Activated CD4-positive, alpha-beta memory T cell treated with anti-CD3 and anti-CD28 coated beads for 36 hours (primary cell): ENCODE data around the gene GLIS1. TPM values are rescaled to one million over a fixed set of nuclear protein-coding genes. Genes with fewer than 3 reads are reported as not detected.

Experiments used
- CTCF ChIA-PET: fragments of 350-600 bp; sonication (Branson Sonifier 250); formaldehyde crosslinking; loops from one replicate; lab custom pipeline; 2021; ENCODE audit warnings: antibody characterized with exemption, inconsistent platforms; lab: Charles Lee
- POLR2A ChIA-PET: fragments of 350-600 bp; sonication (Branson Sonifier 250); formaldehyde crosslinking; loops from one replicate; lab custom pipeline; 2021; ENCODE audit warnings: antibody characterized with exemption; lab: Charles Lee
- DNase-seq: peaks from one replicate; pipeline ENCODE4 v3.0.0-alpha.2; 2020
- H3K27ac Mint-ChIP-seq: one replicate; pipeline ENCODE4 v1.8.0; 2021; ENCODE audit warnings: mixed read lengths
- H3K27me3 Mint-ChIP-seq: one replicate; pipeline ENCODE4 v1.8.0; 2021; ENCODE audit warnings: mixed read lengths
- H3K36me3 Mint-ChIP-seq: one replicate; pipeline ENCODE4 v1.8.0; 2021; ENCODE audit warnings: mixed read lengths
- H3K4me1 Mint-ChIP-seq: one replicate; pipeline ENCODE4 v1.8.0; 2021; ENCODE audit warnings: low read depth, mixed read lengths
- H3K4me3 Mint-ChIP-seq: one replicate; pipeline ENCODE4 v1.8.0; 2021; ENCODE audit warnings: mild to moderate bottlenecking, mixed read lengths
- H3K9me3 Mint-ChIP-seq: one replicate; pipeline ENCODE4 v1.8.0; 2021; ENCODE audit warnings: mixed read lengths
- intact Hi-C: fragments of 100-400 bp; cut with micrococcal nuclease; formaldehyde crosslinking; loops from one replicate; pipeline ENCODE4 v1.15.1; 2023
- total RNA-seq, 2 experiments: library from RNA; stranded (reverse); gene quantifications; one replicate each; pipeline ENCODE4 v1.2.3, GENCODE V29; 2021

Gene GLIS1
- total RNA-seq, 2 experiments from 2014 or later, result not detected

DNA sequence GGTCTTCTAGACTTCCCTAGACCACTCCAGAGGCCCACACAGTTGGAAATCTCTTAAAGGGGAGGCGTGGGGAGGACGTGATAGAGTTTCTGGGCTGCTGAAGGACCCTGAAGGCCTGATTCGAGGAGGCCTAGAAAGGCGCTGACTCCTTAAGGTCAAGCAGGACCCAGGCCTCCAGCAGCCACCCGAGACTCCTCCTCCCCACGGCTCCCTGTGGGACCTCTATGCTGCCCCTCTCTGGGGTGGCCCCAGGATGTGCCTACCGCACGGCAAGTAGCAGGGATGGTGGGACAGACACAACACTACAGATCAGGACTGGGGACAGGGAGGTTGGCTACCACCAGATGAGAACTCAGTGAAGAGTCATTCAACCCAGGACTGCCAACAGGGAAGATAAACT lies 77.5 kb downstream of the GLIS1 start:
- intact Hi-C loops, result no loop called here
- Mint-ChIP-seq H3K36me3 (no peaks in the 10 kb centered on the region), H3K9me3 (no peaks in the 10 kb centered on the region), H3K4me3 (no peak overlapping the region), H3K27ac (no peak overlapping the region), H3K27me3 (peaks cover 3% of the 10 kb centered on the region), H3K4me1 (no peaks in the 10 kb centered on the region)
- ChIA-PET POLR2A (no interaction called here), CTCF (no interaction called here)
- DNase-seq, result no peak

DNA sequence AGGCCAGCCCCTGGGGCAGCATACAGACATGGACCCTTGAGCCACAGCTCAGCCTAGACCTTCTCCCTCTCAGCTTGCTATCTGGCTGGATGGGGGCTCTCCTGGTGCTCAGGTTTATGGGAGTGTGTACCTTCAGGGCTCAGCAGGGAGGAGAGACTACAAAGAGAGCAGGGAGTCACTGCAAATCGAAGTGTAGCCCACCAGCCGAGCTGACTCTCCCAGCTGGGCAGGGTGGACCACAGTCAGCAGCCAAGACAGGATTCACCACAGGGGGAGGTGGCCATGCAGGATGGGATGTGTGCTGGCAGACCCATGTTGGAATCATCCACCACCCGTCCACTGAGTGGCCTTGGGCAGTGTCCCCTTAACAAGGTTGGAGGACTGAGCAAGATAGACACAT lies 78.3 kb downstream of the GLIS1 start:
- Mint-ChIP-seq H3K4me1 (no peaks in the 10 kb centered on the region), H3K4me3 (no peak overlapping the region), H3K9me3 (no peaks in the 10 kb centered on the region), H3K27me3 (peaks cover 3% of the 10 kb centered on the region), H3K27ac (no peak overlapping the region), H3K36me3 (no peaks in the 10 kb centered on the region)
- CTCF ChIA-PET, result interaction anchor here (0.6 kb wide), 1 partner anchor 165 kb away, joined by 3 read pairs; no protein-coding TSS in a partner anchor
- DNase-seq, result no peak
- intact Hi-C loops, result no loop called here
- POLR2A ChIA-PET, result no interaction called here

DNA sequence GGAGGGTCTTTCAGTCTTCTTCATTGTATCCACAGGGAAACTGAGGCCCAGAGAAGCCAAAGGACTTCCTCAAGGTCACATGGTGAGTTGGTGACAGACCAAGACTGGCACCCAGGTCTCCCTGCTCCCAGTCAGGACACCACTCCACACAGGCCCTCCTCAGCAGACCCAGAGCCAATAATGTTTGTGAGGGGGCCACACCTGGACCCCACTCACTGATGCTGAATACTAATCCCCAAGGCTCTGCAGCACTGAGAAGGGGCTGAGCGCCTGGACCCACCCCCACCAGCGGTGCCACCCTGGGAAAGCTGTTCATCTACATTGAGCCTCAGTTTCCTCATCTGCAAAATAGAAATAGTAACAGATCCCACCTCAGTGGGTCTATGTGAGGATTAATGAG lies 79.5 kb downstream of the GLIS1 start:
- H3K4me3 Mint-ChIP-seq, result no peak overlapping the region
- POLR2A ChIA-PET, result no interaction called here
- no peaks in the 10 kb centered on the region for H3K4me1 Mint-ChIP-seq
- no peaks in the 10 kb centered on the region for H3K36me3 Mint-ChIP-seq
- H3K27me3 Mint-ChIP-seq, result peaks cover 3% of the 10 kb centered on the region
- CTCF ChIA-PET, result no interaction called here
- intact Hi-C loops, result no loop called here
- no peak overlapping the region for H3K27ac Mint-ChIP-seq
- H3K9me3 Mint-ChIP-seq, result no peaks in the 10 kb centered on the region
- DNase-seq, result no peak

- ChIA-PET POLR2A (no interaction called here), CTCF (no interaction called here)
- Mint-ChIP-seq H3K9me3 (no peaks in the 10 kb centered on the region), H3K4me3 (no peak overlapping the region), H3K36me3 (no peaks in the 10 kb centered on the region), H3K27me3 (peaks cover 3% of the 10 kb centered on the region), H3K27ac (no peak overlapping the region), H3K4me1 (no peaks in the 10 kb centered on the region)
- intact Hi-C loops, result no loop called here
- no peak for DNase-seq
Measured at GRCh38 chr1:53658489-53659230, 80.3 kb downstream of the GLIS1 start.

DNA sequence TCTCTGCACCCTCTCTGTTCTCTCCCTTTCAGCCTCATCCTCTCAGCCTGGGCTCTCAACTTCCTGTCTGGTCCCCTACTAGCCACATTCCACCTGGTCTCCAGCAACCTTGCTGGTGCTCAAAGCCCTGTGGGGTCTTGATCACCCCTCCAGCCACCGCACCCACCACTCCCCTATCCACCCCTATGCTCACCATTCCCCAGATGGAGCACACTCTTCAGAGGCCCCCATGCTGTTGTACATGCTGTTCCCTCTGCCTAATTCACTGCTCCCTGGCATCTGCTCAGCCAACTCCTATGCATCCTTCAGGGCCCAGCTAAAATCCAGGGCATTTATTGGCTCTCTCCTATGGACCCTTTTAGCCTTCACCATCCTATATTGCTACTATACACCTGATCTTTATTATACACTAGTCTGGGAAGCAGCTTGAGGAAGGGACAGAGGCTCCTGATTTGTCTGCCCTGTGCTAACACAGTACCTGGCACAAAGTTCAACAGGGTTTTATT lies 81.0 kb downstream of the GLIS1 start:
- Mint-ChIP-seq H3K4me1 (no peaks in the 10 kb centered on the region), H3K27me3 (peaks cover 3% of the 10 kb centered on the region), H3K4me3 (no peak overlapping the region), H3K27ac (no peak overlapping the region), H3K36me3 (no peaks in the 10 kb centered on the region), H3K9me3 (no peaks in the 10 kb centered on the region)
- DNase-seq, result no peak
- ChIA-PET POLR2A (no interaction called here), CTCF (no interaction called here)
- intact Hi-C loops, result no loop called here

- intact Hi-C loops, result no loop called here
- H3K27me3 Mint-ChIP-seq, result peaks cover 3% of the 10 kb centered on the region
- H3K4me1 Mint-ChIP-seq, result no peaks in the 10 kb centered on the region
- no peak overlapping the region for H3K4me3 Mint-ChIP-seq
- DNase-seq, result no peak
- no peak overlapping the region for H3K27ac Mint-ChIP-seq
- H3K9me3 Mint-ChIP-seq, result no peaks in the 10 kb centered on the region
- POLR2A ChIA-PET, result no interaction called here
- H3K36me3 Mint-ChIP-seq, result no peaks in the 10 kb centered on the region
- CTCF ChIA-PET, result no interaction called here
Measured at GRCh38 chr1:53657531-53657805, 81.5 kb downstream of the GLIS1 start.

- ChIA-PET CTCF (no interaction called here), POLR2A (no interaction called here)
- Mint-ChIP-seq H3K9me3 (no peaks in the 10 kb centered on the region), H3K27me3 (peaks cover 3% of the 10 kb centered on the region), H3K4me3 (no peak overlapping the region), H3K36me3 (no peaks in the 10 kb centered on the region), H3K4me1 (no peaks in the 10 kb centered on the region), H3K27ac (no peak overlapping the region)
- intact Hi-C loops, result no loop called here
- no peak for DNase-seq
Measured at GRCh38 chr1:53656747-53657530, 82.0 kb downstream of the GLIS1 start.

DNA sequence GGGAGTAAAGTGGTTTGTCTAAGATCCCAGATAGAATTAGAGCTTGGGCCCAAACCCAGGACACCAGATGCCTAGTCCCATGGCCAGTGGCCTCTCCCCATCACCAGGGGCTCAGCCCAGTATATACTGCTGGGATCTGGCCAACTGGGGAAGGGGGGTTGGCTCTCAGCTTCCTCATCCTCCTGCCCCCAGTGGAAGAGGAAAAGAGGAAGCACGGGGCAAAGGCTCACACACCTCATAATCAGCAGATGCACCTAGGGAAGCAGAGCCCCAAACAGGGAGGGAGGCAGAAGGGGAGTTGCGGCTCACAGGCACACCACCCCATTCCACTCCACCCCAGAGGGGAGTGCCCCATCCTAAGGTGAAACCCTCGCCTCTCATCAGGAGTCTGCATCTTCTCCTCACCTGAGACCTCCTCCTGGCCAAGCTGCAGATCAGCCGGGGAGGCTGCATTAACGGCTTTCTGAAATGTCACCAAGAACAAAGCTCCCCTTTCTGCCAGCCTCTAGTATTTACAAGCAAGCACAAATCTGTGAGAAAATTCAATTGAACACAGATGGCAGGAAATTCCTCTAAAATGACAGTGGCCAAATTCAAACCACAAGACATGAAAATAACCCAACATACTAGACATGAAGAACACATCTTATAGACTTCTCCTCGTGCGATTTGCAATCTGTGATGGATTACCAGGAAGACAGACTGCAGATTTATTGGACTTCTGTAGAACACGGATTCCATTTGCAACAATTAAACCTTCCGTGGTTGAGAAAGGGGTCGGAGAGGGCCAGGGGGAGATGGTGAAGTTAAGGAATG lies 82.8 kb downstream of the GLIS1 start:
- Mint-ChIP-seq H3K9me3 (no peaks in the 10 kb centered on the region), H3K27ac (no peak overlapping the region), H3K27me3 (peaks cover 3% of the 10 kb centered on the region), H3K36me3 (no peaks in the 10 kb centered on the region), H3K4me3 (no peak overlapping the region), H3K4me1 (no peaks in the 10 kb centered on the region)
- ChIA-PET CTCF (no interaction called here), POLR2A (no interaction called here)
- no peak for DNase-seq
- intact Hi-C loops, result no loop called here

GRCh38 chr1:53654216-53655210 lies 84.5 kb downstream of the GLIS1 start:
- CTCF ChIA-PET, result no interaction called here
- no peak overlapping the region for H3K4me3 Mint-ChIP-seq
- DNase-seq, result no peak
- no peaks in the 10 kb centered on the region for H3K4me1 Mint-ChIP-seq
- no peak overlapping the region for H3K27ac Mint-ChIP-seq
- intact Hi-C loops, result no loop called here
- POLR2A ChIA-PET, result no interaction called here
- H3K36me3 Mint-ChIP-seq, result no peaks in the 10 kb centered on the region
- H3K9me3 Mint-ChIP-seq, result no peaks in the 10 kb centered on the region
- H3K27me3 Mint-ChIP-seq, result peaks cover 3% of the 10 kb centered on the region

DNA sequence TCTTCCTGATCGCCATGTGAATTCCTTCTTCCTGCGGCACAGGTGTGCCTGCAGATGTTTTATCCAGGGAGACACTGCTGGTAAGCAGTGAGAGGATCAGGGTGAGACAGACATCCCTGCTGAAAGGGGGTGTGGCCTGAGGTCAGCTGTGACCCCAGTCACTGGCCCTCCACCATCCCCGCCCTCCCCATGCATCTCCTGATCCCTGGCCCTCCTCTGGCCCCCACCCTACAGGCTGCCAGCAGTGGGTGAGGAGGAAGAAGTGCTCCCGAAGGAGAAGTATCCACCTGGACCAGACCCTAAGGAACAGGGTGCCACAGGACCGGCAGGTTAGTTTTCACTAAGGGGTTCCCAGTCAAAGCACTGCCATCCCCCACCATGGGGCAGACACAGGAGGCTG lies 85.3 kb downstream of the GLIS1 start:
- CTCF ChIA-PET, result no interaction called here
- intact Hi-C loops, result no loop called here
- Mint-ChIP-seq H3K4me1 (no peaks in the 10 kb centered on the region), H3K4me3 (no peak overlapping the region), H3K27me3 (peaks cover 3% of the 10 kb centered on the region), H3K36me3 (no peaks in the 10 kb centered on the region), H3K9me3 (no peaks in the 10 kb centered on the region), H3K27ac (no peak overlapping the region)
- no peak for DNase-seq
- POLR2A ChIA-PET, result no interaction called here

DNA sequence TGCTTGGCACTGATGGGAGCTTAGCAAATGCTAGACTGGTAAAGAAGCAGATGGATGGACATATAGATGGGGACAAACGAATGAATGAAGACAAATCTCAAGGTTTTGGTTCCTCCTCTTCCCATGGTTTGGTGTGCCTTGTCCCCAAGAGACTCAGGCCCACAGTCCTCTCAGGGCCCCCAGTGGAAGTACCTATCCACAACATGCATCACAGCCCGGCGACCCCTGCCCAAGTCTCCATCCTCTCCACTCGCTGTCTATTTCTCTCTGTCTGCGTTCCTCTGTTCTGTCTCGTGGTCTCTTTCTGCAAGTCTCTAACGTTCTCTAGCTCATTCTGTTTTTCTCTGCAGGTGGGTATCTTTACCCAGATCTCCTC lies 85.8 kb downstream of the GLIS1 start:
- Mint-ChIP-seq H3K27me3 (peaks cover 3% of the 10 kb centered on the region), H3K4me1 (no peaks in the 10 kb centered on the region), H3K36me3 (no peaks in the 10 kb centered on the region), H3K9me3 (no peaks in the 10 kb centered on the region), H3K4me3 (no peak overlapping the region), H3K27ac (no peak overlapping the region)
- ChIA-PET POLR2A (no interaction called here), CTCF (no interaction called here)
- intact Hi-C loops, result no loop called here
- no peak for DNase-seq
